PC-9 (cell line): Measurements from ENCODE around the gene EIF4G3. TPM values are rescaled to one million over a fixed set of nuclear protein-coding genes. Genes with fewer than 3 reads are reported as not detected.

Source experiments
- BruUV-seq: library from RNA; stranded (reverse); fragments of 400-500 nt; replicated peaks from 2 replicates; lab custom pipeline; 2021; lab: Mats Ljungman, UMichigan
- CTCF ChIA-PET: fragments of 300-600 bp; sonication (Branson Sonifier 250); formaldehyde crosslinking; loops from one replicate; lab custom pipeline; 2022; ENCODE audit warnings: antibody characterized with exemption; lab: Charles Lee
- POLR2A ChIA-PET: fragments of 300-600 bp; sonication (Branson Sonifier 250); formaldehyde crosslinking; loops from one replicate; lab custom pipeline; 2022; ENCODE audit warnings: antibody characterized with exemption; ENCODE audit not compliant: unreplicated experiment; lab: Charles Lee
- DNase-seq, 2 experiments: peaks; one replicate each; pipeline versions ENCODE4 v3.0.0 to v3.0.0-alpha.2; 2015 to 2022; ENCODE audit warnings: mixed read lengths in 1 of 2
- H2AFZ ChIP-seq: fragments of 200-600 bp; sonication (generic); 2 replicates; pipeline ENCODE4 v1.8.1; 2017; ENCODE audit warnings: antibody characterized with exemption
- H3F3A ChIP-seq: fragments of 200-600 bp; sonication (generic); 2 replicates; pipeline ENCODE4 v1.8.1; 2017; ENCODE audit warnings: antibody characterized with exemption, mild to moderate bottlenecking, low read depth; ENCODE audit not compliant: insufficient read depth
- H3K27ac ChIP-seq: fragments of 200-600 bp; sonication (generic); 2 replicates; pipeline ENCODE4 v1.6.1; 2016; ENCODE audit warnings: mixed run types
- H3K27me3 ChIP-seq: fragments of 200-600 bp; sonication (generic); 2 replicates; pipeline ENCODE4 v1.6.1; 2016; ENCODE audit warnings: low read depth, mixed run types; ENCODE audit not compliant: insufficient read depth
- H3K36me3 ChIP-seq: fragments of 200-600 bp; sonication (generic); 2 replicates; pipeline ENCODE4 v1.6.1; 2016; ENCODE audit warnings: low read depth, mixed run types
- H3K4me1 ChIP-seq: fragments of 200-600 bp; sonication (generic); replicated peaks from 2 replicates; pipeline ENCODE4 v1.6.1; 2016; ENCODE audit warnings: mixed run types; ENCODE audit not compliant: insufficient read depth
- H3K4me2 ChIP-seq: fragments of 200-600 bp; sonication (generic); 2 replicates; pipeline ENCODE4 v1.6.1; 2017; ENCODE audit warnings: mixed run types
- H3K4me3 ChIP-seq: fragments of 200-600 bp; sonication (generic); 2 replicates; pipeline ENCODE4 v1.6.1; 2016; ENCODE audit warnings: mixed run types
- H3K79me2 ChIP-seq: fragments of 200-600 bp; sonication (generic); 2 replicates; pipeline ENCODE4 v1.6.1; 2017; ENCODE audit warnings: low read depth, mixed run types
- H3K9me2 ChIP-seq: fragments of 200-600 bp; sonication (generic); 2 replicates; pipeline ENCODE4 v1.8.1; 2017; ENCODE audit warnings: mild to moderate bottlenecking; ENCODE audit not compliant: insufficient read depth
- H3K9me3 ChIP-seq: fragments of 200-600 bp; sonication (generic); 2 replicates; pipeline ENCODE4 v1.8.1; 2016; ENCODE audit warnings: low read depth; ENCODE audit not compliant: insufficient read depth
- H4K20me1 ChIP-seq: fragments of 200-600 bp; sonication (generic); 2 replicates; pipeline ENCODE4 v1.8.1; 2017; ENCODE audit not compliant: insufficient read depth
- EZH2 ChIP-seq: fragments of 200-600 bp; sonication (generic); IDR thresholded peaks from 2 replicates; pipeline ENCODE4 v1.8.0; 2017; ENCODE audit warnings: antibody characterized with exemption, low read depth
- intact Hi-C: fragments of 100-400 bp; cut with micrococcal nuclease; formaldehyde crosslinking; loops from one replicate; pipeline ENCODE4 v1.10.0; 2022; ENCODE audit not compliant: unreplicated experiment
- total RNA-seq: library from RNA; stranded (reverse); gene quantifications from 2 replicates; pipeline ENCODE4 v1.2.3, GENCODE V29; 2021
- TF ChIP-seq, protein P1 (sequence below): fragments of 200-600 bp; sonication (generic); conservative IDR thresholded peaks from 2 replicates; pipeline ENCODE4 v1.6.1; 2017; ENCODE audit warnings: mixed run types, antibody characterized with exemption, mild to moderate bottlenecking, moderate library complexity

EIF4G3 gene
- total RNA-seq, 1 experiment from 2014 or later: 63.2 TPM

DNA sequence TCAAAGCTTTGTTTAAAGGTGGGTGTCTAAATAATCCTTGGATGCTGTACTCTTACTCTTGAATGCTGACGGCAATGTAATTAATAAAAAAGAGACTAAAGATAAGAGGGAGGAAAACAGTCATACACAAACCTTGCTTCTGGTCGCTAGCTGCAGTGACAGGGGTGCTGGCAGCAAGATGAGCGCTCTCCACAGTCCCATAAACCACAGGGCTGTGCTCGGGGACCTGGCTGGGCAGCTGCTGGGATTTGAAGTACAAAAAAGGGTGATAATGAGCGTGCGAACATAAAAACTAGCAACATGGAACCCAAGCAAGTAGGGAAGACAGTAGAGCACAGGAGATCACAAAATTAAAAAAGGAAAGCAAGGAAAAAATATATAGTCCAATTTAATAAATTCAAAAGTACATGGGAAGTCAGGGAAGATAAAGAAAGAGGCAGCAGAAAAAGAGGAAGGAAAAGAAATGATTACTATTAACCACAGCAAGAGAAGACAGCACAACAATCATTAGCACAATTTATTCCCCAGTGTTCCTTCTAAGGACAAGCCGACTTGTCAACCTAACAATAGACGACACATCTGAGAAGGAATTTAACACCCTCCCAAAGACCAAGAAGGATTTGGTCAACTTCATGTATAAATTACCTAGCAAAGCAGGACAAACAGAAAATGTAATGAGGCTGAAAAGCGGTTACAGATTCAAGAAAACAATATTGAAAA is 226.7 kb downstream of the EIF4G3 start:
- POLR2A ChIA-PET: no interaction called here
- TF ChIP-seq, protein P1, sequence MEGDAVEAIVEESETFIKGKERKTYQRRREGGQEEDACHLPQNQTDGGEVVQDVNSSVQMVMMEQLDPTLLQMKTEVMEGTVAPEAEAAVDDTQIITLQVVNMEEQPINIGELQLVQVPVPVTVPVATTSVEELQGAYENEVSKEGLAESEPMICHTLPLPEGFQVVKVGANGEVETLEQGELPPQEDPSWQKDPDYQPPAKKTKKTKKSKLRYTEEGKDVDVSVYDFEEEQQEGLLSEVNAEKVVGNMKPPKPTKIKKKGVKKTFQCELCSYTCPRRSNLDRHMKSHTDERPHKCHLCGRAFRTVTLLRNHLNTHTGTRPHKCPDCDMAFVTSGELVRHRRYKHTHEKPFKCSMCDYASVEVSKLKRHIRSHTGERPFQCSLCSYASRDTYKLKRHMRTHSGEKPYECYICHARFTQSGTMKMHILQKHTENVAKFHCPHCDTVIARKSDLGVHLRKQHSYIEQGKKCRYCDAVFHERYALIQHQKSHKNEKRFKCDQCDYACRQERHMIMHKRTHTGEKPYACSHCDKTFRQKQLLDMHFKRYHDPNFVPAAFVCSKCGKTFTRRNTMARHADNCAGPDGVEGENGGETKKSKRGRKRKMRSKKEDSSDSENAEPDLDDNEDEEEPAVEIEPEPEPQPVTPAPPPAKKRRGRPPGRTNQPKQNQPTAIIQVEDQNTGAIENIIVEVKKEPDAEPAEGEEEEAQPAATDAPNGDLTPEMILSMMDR: no peak
- TF ChIP-seq EZH2: no peak
- intact Hi-C loops: no loop called here

GRCh38 chr1:20948101-20948500 is 228.6 kb downstream of the EIF4G3 start:
- POLR2A ChIA-PET: no interaction called here
- intact Hi-C loops: no loop called here

More for the DNA sequence above, 226.7 kb downstream of the EIF4G3 start:
- no peak overlapping the region for H3K4me3 ChIP-seq
- no peaks in the 10 kb centered on the region for H4K20me1 ChIP-seq
- H3K9me3 ChIP-seq: no peaks in the 10 kb centered on the region
- CTCF ChIA-PET: no interaction called here
- no peaks in the 10 kb centered on the region for H3K9me2 ChIP-seq
- no peak overlapping the region for H3K4me2 ChIP-seq
- H3K27ac ChIP-seq: no peak overlapping the region
- no peaks in the 10 kb centered on the region for H3K27me3 ChIP-seq
- no peak for DNase-seq
- BruUV-seq: no TSS peak
- no peaks in the 10 kb centered on the region for H3K36me3 ChIP-seq
- H3F3A ChIP-seq: no peaks in the 10 kb centered on the region; the same call in none of the 2 replicates
- no peaks in the 10 kb centered on the region for H3K79me2 ChIP-seq
- H3K4me1 ChIP-seq: no peaks in the 10 kb centered on the region
- H2AFZ ChIP-seq: no peak overlapping the region

GRCh38 chr1:20947409-20947808 is 229.3 kb downstream of the EIF4G3 start:
- Histone ChIP-seq H4K20me1 (no peaks in the 10 kb centered on the region), H3K9me3 (no peaks in the 10 kb centered on the region), H3K27me3 (no peaks in the 10 kb centered on the region), H3K4me1 (no peaks in the 10 kb centered on the region), H3F3A (no peaks in the 10 kb centered on the region; the same call in 1 of the 2 replicates), H3K4me3 (no peak overlapping the region), H3K36me3 (no peaks in the 10 kb centered on the region), H3K4me2 (no peak overlapping the region), H3K79me2 (no peaks in the 10 kb centered on the region), H3K9me2 (no peaks in the 10 kb centered on the region), H3K27ac (no peak overlapping the region), H2AFZ (no peak overlapping the region)
- no peak for DNase-seq
- intact Hi-C loops: no loop called here
- no peak for TF ChIP-seq EZH2
- TF ChIP-seq, protein P1: no peak
- CTCF ChIA-PET: no interaction called here
- no TSS peak for BruUV-seq
- POLR2A ChIA-PET: interaction anchor here (0.9 kb wide), 1 partner anchor 10 kb away, joined by 10 read pairs; no protein-coding TSS in a partner anchor

More at GRCh38 chr1:20948101-20948500, 228.6 kb downstream of the EIF4G3 start:
- H3K9me3 ChIP-seq: no peaks in the 10 kb centered on the region
- BruUV-seq: no TSS peak
- H4K20me1 ChIP-seq: no peaks in the 10 kb centered on the region
- no peaks in the 10 kb centered on the region for H3K36me3 ChIP-seq
- DNase-seq: no peak
- H3K4me1 ChIP-seq: no peaks in the 10 kb centered on the region
- no peak overlapping the region for H3K27ac ChIP-seq
- H3K4me3 ChIP-seq: no peak overlapping the region
- H3K9me2 ChIP-seq: no peaks in the 10 kb centered on the region
- H3F3A ChIP-seq: no peaks in the 10 kb centered on the region; the same call in none of the 2 replicates
- TF ChIP-seq EZH2: no peak
- TF ChIP-seq, protein P1: no peak
- no peaks in the 10 kb centered on the region for H3K27me3 ChIP-seq
- no peak overlapping the region for H2AFZ ChIP-seq
- CTCF ChIA-PET: no interaction called here
- H3K79me2 ChIP-seq: no peaks in the 10 kb centered on the region
- H3K4me2 ChIP-seq: no peak overlapping the region
